ENCODE data around the gene WASHC4.

The WASHC4 gene

DNA sequence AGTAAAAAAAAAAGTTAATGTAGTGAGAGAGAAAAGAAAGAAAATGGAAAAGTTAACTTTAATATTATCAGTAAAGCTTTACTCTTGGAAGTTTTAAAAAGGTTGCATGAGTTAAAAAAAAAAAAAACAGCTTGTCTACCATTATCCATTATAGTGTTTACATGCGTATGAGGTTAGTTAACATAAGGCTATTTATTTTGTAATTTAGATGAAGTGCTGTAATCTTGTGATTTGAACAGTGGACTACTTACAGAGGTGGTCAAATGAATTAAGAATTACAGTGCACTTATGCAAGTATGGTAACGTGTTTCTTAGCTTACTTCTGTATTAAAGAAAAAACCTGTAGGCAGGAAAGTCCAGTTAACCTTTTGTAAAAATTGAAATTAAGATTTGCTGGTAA, 30.7 kb downstream of the WASHC4 start:
- Histone ChIP-seq H4K12ac (ENCODE audit: low read depth, low read length) (no peak overlapping the region), H3K4me3 (ENCODE audit: low read depth, low read length) (no peak overlapping the region), H3K79me2 (ENCODE audit: control insufficient read depth, insufficient read depth, low read length, poor library complexity) (no peaks in the 10 kb centered on the region), H2AK5ac (ENCODE audit: low read length) (no peak overlapping the region), H3K18ac (ENCODE audit: low read length) (no peak overlapping the region), H4K8ac (ENCODE audit: low read depth, low read length) (no peak overlapping the region), H3K9ac (ENCODE audit: low read length) (no peak overlapping the region), H3K36me3 (ENCODE audit: control insufficient read depth in 1 of 2, insufficient read depth in 2 of 2, low read length in 2 of 2) (peaks cover 3 to 11% of the 10 kb centered on the region in 2 experiments), H2BK120ac (ENCODE audit: insufficient read depth, low read length, poor library complexity) (no peak overlapping the region), H3K14ac (ENCODE audit: low read length) (no peak overlapping the region), H2BK5ac (ENCODE audit: low read depth, low read length, poor library complexity) (no peak overlapping the region), H3K9me3 (ENCODE audit: insufficient read depth, low read depth, low read length) (no peaks in the 10 kb centered on the region), H2BK12ac (ENCODE audit: low read length) (no peak overlapping the region), H3K4me1 (ENCODE audit: control insufficient read depth in 1 of 2, insufficient read depth in 2 of 2, low read length in 2 of 2) (no peaks in the 10 kb centered on the region), H3K27me3 (ENCODE audit: insufficient read depth, low read length) (no peaks in the 10 kb centered on the region), H3K27ac (ENCODE audit: low read depth, low read length) (no peak overlapping the region), H2AFZ (ENCODE audit: insufficient read depth, low read length, poor library complexity) (no peak overlapping the region), H3K79me1 (ENCODE audit: low read length) (no peaks in the 10 kb centered on the region), H3K23ac (ENCODE audit: low read length) (no peak overlapping the region), H4K91ac (ENCODE audit: low read depth, low read length) (no peak overlapping the region), H3K4ac (ENCODE audit: low read depth, low read length) (no peak overlapping the region), H3K4me2 (ENCODE audit: low read length) (no peak overlapping the region)
- no peak for DNase-seq
- WGBS (ENCODE audit: extremely low coverage, insufficient coverage, insufficient read length): no CpG with 5 or more reads among the region's 2 CpGs

DNA sequence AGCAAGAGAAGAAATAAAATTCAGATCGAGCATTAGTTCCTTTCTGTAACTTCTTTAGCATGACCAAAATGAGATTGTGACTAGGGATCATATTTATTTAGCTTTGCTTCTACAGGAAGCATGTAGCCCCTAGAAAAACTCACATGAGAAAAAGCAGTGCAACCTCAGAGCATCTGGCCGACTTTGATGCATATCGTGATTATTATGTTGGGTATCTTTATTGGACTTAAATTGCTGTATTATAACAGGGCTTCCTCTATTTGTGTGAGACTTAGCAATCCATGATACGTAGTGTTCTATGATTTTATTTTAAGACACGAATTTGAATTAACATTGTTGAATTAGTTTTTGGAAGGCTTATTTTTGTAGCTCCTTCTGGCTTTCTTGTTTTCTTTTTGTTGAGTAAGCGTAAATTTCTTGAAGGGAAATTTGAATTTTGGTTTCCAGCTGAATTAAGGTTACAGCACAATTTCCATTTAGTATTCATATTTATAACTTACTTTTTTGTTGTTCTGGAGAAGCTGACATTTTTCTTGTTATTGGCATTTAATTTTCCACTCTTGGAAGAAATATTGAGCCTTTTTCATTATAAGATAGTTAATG, 33.9 kb downstream of the WASHC4 start:
- H3K18ac ChIP-seq (ENCODE audit: low read length): no peak overlapping the region
- H3K9ac ChIP-seq (ENCODE audit: low read length): no peak overlapping the region
- H2BK5ac ChIP-seq (ENCODE audit: low read depth, low read length, poor library complexity): no peak overlapping the region
- no peaks in the 10 kb centered on the region for H3K27me3 ChIP-seq (ENCODE audit: insufficient read depth, low read length)
- no peaks in the 10 kb centered on the region for H3K4me1 ChIP-seq (ENCODE audit: control insufficient read depth in 1 of 2, insufficient read depth in 2 of 2, low read length in 2 of 2)
- H3K23ac ChIP-seq (ENCODE audit: low read length): no peak overlapping the region
- no CpG with 5 or more reads among the region's 6 CpGs for WGBS (ENCODE audit: extremely low coverage, insufficient coverage, insufficient read length)
- H4K12ac ChIP-seq (ENCODE audit: low read depth, low read length): no peak overlapping the region
- no peak overlapping the region for H4K8ac ChIP-seq (ENCODE audit: low read depth, low read length)
- no peak overlapping the region for H2BK120ac ChIP-seq (ENCODE audit: insufficient read depth, low read length, poor library complexity)
- no peak overlapping the region for H3K4ac ChIP-seq (ENCODE audit: low read depth, low read length)
- H3K79me2 ChIP-seq (ENCODE audit: control insufficient read depth, insufficient read depth, low read length, poor library complexity): no peaks in the 10 kb centered on the region
- H3K14ac ChIP-seq (ENCODE audit: low read length): no peak overlapping the region
- no peak overlapping the region for H3K27ac ChIP-seq (ENCODE audit: low read depth, low read length)
- DNase-seq: no peak
- H2AK5ac ChIP-seq (ENCODE audit: low read length): no peak overlapping the region
- H2AFZ ChIP-seq (ENCODE audit: insufficient read depth, low read length, poor library complexity): no peak overlapping the region
- H3K9me3 ChIP-seq (ENCODE audit: insufficient read depth, low read depth, low read length): no peaks in the 10 kb centered on the region
- H3K79me1 ChIP-seq (ENCODE audit: low read length): no peaks in the 10 kb centered on the region
- H3K4me3 ChIP-seq (ENCODE audit: low read depth, low read length): no peak overlapping the region
- no peak overlapping the region for H3K4me2 ChIP-seq (ENCODE audit: low read length)
- peaks cover 3 to 11% of the 10 kb centered on the region in 2 experiments for H3K36me3 ChIP-seq (ENCODE audit: control insufficient read depth in 1 of 2, insufficient read depth in 2 of 2, low read length in 2 of 2)
- H2BK12ac ChIP-seq (ENCODE audit: low read length): no peak overlapping the region
- no peak overlapping the region for H4K91ac ChIP-seq (ENCODE audit: low read depth, low read length)

DNA sequence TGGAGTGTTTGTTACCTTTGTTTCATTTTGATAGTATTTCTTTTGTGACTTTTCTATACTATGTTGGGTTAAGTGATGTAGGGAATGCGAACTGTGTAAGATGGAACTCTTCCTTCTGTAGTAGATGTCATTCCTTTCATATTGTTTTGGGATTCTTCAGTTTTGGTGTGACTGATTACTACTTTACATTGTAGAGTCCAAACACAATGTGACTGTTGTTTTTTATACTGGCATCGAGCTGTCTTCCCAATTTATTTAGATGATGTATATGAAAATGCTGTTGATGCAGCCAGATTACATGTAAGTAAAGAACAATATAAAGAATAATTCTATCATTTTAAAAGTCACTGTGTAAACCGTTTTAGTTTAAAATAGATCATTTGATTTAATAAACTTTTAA, 34.7 kb downstream of the WASHC4 start:
- Histone ChIP-seq H3K27me3 (ENCODE audit: insufficient read depth, low read length) (no peaks in the 10 kb centered on the region), H4K12ac (ENCODE audit: low read depth, low read length) (no peak overlapping the region), H3K9me3 (ENCODE audit: insufficient read depth, low read depth, low read length) (no peaks in the 10 kb centered on the region), H4K8ac (ENCODE audit: low read depth, low read length) (no peak overlapping the region), H3K4me3 (ENCODE audit: low read depth, low read length) (no peak overlapping the region), H3K36me3 (ENCODE audit: control insufficient read depth in 1 of 2, insufficient read depth in 2 of 2, low read length in 2 of 2) (peaks cover 3 to 6% of the 10 kb centered on the region in 2 experiments), H3K79me2 (ENCODE audit: control insufficient read depth, insufficient read depth, low read length, poor library complexity) (no peaks in the 10 kb centered on the region), H3K18ac (ENCODE audit: low read length) (no peak overlapping the region), H2BK12ac (ENCODE audit: low read length) (no peak overlapping the region), H3K79me1 (ENCODE audit: low read length) (no peaks in the 10 kb centered on the region), H3K27ac (ENCODE audit: low read depth, low read length) (no peak overlapping the region), H3K9ac (ENCODE audit: low read length) (no peak overlapping the region), H4K91ac (ENCODE audit: low read depth, low read length) (no peak overlapping the region), H3K4me2 (ENCODE audit: low read length) (no peak overlapping the region), H2BK5ac (ENCODE audit: low read depth, low read length, poor library complexity) (no peak overlapping the region), H3K4ac (ENCODE audit: low read depth, low read length) (no peak overlapping the region), H2BK120ac (ENCODE audit: insufficient read depth, low read length, poor library complexity) (no peak overlapping the region), H3K4me1 (ENCODE audit: control insufficient read depth in 1 of 2, insufficient read depth in 2 of 2, low read length in 2 of 2) (no peaks in the 10 kb centered on the region), H2AFZ (ENCODE audit: insufficient read depth, low read length, poor library complexity) (no peak overlapping the region), H3K23ac (ENCODE audit: low read length) (no peak overlapping the region), H3K14ac (ENCODE audit: low read length) (no peak overlapping the region), H2AK5ac (ENCODE audit: low read length) (no peak overlapping the region)
- no peak for DNase-seq
- WGBS (ENCODE audit: extremely low coverage, insufficient coverage, insufficient read length): no CpG with 5 or more reads among the region's 3 CpGs

DNA sequence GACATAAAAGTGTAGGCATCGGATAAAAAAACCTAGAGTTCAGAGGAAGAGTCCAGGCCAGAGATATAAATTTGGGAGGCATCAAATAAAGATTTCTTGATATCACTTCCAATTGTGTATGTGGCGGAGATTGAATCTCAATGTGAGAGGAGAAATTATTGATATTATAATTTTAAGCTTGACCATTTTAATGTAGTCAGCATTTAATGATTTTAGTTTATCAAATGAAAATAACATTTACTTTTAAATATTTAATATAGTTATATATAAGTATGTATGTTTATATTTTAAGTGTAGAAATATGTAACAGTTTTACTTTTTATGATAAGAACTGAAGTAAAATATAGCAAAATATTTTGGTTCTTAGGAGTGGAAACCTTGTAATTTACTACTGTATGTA, 48.7 kb downstream of the WASHC4 start:
- H2AK5ac ChIP-seq (ENCODE audit: low read length): no peak overlapping the region
- no peak overlapping the region for H4K8ac ChIP-seq (ENCODE audit: low read depth, low read length)
- H3K79me2 ChIP-seq (ENCODE audit: control insufficient read depth, insufficient read depth, low read length, poor library complexity): no peaks in the 10 kb centered on the region
- DNase-seq: no peak
- H4K12ac ChIP-seq (ENCODE audit: low read depth, low read length): no peak overlapping the region
- peaks cover 8 to 9% of the 10 kb centered on the region in 2 experiments for H3K36me3 ChIP-seq (ENCODE audit: control insufficient read depth in 1 of 2, insufficient read depth in 2 of 2, low read length in 2 of 2)
- H3K4me3 ChIP-seq (ENCODE audit: low read depth, low read length): no peak overlapping the region
- no peaks in the 10 kb centered on the region for H3K9me3 ChIP-seq (ENCODE audit: insufficient read depth, low read depth, low read length)
- H2BK120ac ChIP-seq (ENCODE audit: insufficient read depth, low read length, poor library complexity): no peak overlapping the region
- no peak overlapping the region for H2AFZ ChIP-seq (ENCODE audit: insufficient read depth, low read length, poor library complexity)
- H3K9ac ChIP-seq (ENCODE audit: low read length): no peak overlapping the region
- no peak overlapping the region for H3K27ac ChIP-seq (ENCODE audit: low read depth, low read length)
- H3K14ac ChIP-seq (ENCODE audit: low read length): no peak overlapping the region
- H2BK5ac ChIP-seq (ENCODE audit: low read depth, low read length, poor library complexity): no peak overlapping the region
- no peaks in the 10 kb centered on the region for H3K4me1 ChIP-seq (ENCODE audit: control insufficient read depth in 1 of 2, insufficient read depth in 2 of 2, low read length in 2 of 2)
- H4K91ac ChIP-seq (ENCODE audit: low read depth, low read length): no peak overlapping the region
- no CpG with 5 or more reads among the region's 2 CpGs for WGBS (ENCODE audit: extremely low coverage, insufficient coverage, insufficient read length)
- no peak overlapping the region for H2BK12ac ChIP-seq (ENCODE audit: low read length)
- H3K23ac ChIP-seq (ENCODE audit: low read length): no peak overlapping the region
- no peaks in the 10 kb centered on the region for H3K27me3 ChIP-seq (ENCODE audit: insufficient read depth, low read length)
- no peak overlapping the region for H3K4me2 ChIP-seq (ENCODE audit: low read length)
- no peak overlapping the region for H3K18ac ChIP-seq (ENCODE audit: low read length)
- H3K79me1 ChIP-seq (ENCODE audit: low read length): no peaks in the 10 kb centered on the region
- H3K4ac ChIP-seq (ENCODE audit: low read depth, low read length): no peak overlapping the region
